Measurements from ENCODE around the gene DYNC2LI1.

Gene DYNC2LI1

GRCh38 chr2:43842866-43843226 lies 69.0 kb downstream of the DYNC2LI1 start:
- no peak for DNase-seq (ENCODE audit: low read depth in 2 of 2, low spot score in 1 of 2)

- no peak for DNase-seq (ENCODE audit: low read depth in 2 of 2, low spot score in 1 of 2)
Measured at GRCh38 chr2:43845181-43845580, 71.3 kb downstream of the DYNC2LI1 start.

- DNase-seq (ENCODE audit: low read depth in 2 of 2, low spot score in 1 of 2): no peak
Measured at GRCh38 chr2:43846140-43846793, 72.4 kb downstream of the DYNC2LI1 start.

GRCh38 chr2:43848214-43848613 lies 74.4 kb downstream of the DYNC2LI1 start:
- DNase-seq (ENCODE audit: low read depth in 2 of 2, low spot score in 1 of 2): no peak

GRCh38 chr2:43851011-43851980 lies 77.5 kb downstream of the DYNC2LI1 start:
- no peak for DNase-seq (ENCODE audit: low read depth in 2 of 2, low spot score in 1 of 2)

- DNase-seq (ENCODE audit: low read depth in 2 of 2, low spot score in 1 of 2): no peak
Measured at GRCh38 chr2:43852196-43852730, 78.4 kb downstream of the DYNC2LI1 start.

- no peak for DNase-seq (ENCODE audit: low read depth in 2 of 2, low spot score in 1 of 2)
Measured at GRCh38 chr2:43853141-43854081, 79.6 kb downstream of the DYNC2LI1 start.

- no peak for DNase-seq (ENCODE audit: low read depth in 2 of 2, low spot score in 1 of 2)
Measured at GRCh38 chr2:43854671-43855070, 80.8 kb downstream of the DYNC2LI1 start.

GRCh38 chr2:43855292-43855691 lies 81.5 kb downstream of the DYNC2LI1 start:
- no peak for DNase-seq (ENCODE audit: low read depth in 2 of 2, low spot score in 1 of 2)
